Measurements from ENCODE around the gene SNX17.

GRCh38 chr2:27363933-27364332, 6.5 kb upstream of the SNX17 start:
- no peak for TF ChIP-seq CTCF (conservative IDR thresholded peaks at IDR 0.05)
- TF ChIP-seq ZFX (IDR thresholded peaks at IDR 0.05), result no peak

Data from C4-2B (cell line).